Progenitor cell of endocrine pancreas (in vitro differentiated cells): ENCODE measurements around the gene LRATD1. TPM values are rescaled to one million over a fixed set of nuclear protein-coding genes. Genes with fewer than 3 reads are reported as not detected.

ENCODE experiments used
- DNase-seq: peaks from one replicate; pipeline ENCODE4 v3.0.0; 2021; ENCODE audit warnings: low spot score; ENCODE audit not compliant: unreplicated experiment
- H3K27ac Mint-ChIP-seq: 2 replicates; pipeline ENCODE4 v1.8.0; 2021; ENCODE audit warnings: mild to moderate bottlenecking, moderate library complexity, mixed read lengths
- H3K27me3 Mint-ChIP-seq: 2 replicates; pipeline ENCODE4 v1.8.0; 2021; ENCODE audit warnings: mixed read lengths
- H3K36me3 Mint-ChIP-seq: 2 replicates; pipeline ENCODE4 v1.8.0; 2022; ENCODE audit warnings: mixed read lengths; ENCODE audit not compliant: insufficient read depth
- H3K4me1 Mint-ChIP-seq: 2 replicates; pipeline ENCODE4 v1.8.0; 2021; ENCODE audit warnings: low read depth, mixed read lengths
- H3K4me3 Mint-ChIP-seq: 2 replicates; pipeline ENCODE4 v1.8.0; 2021; ENCODE audit warnings: low read depth, mild to moderate bottlenecking, moderate library complexity, mixed read lengths
- H3K9me3 Mint-ChIP-seq: 2 replicates; pipeline ENCODE4 v1.8.0; 2021; ENCODE audit warnings: low read depth, mixed read lengths
- total RNA-seq: library from RNA; stranded (reverse); gene quantifications from 2 replicates; pipeline ENCODE4 v1.2.1, GENCODE V29; 2021
- TF ChIP-seq, protein P1 (sequence below): fragments of 200-600 bp; sonication (generic); IDR thresholded peaks from one replicate; pipeline ENCODE4 v1.5.0; 2021; ENCODE audit warnings: antibody characterized with exemption, mild to moderate bottlenecking; ENCODE audit not compliant: unreplicated experiment

The LRATD1 gene
- total RNA-seq, 1 donor from 2014 or later, result 177 TPM

DNA sequence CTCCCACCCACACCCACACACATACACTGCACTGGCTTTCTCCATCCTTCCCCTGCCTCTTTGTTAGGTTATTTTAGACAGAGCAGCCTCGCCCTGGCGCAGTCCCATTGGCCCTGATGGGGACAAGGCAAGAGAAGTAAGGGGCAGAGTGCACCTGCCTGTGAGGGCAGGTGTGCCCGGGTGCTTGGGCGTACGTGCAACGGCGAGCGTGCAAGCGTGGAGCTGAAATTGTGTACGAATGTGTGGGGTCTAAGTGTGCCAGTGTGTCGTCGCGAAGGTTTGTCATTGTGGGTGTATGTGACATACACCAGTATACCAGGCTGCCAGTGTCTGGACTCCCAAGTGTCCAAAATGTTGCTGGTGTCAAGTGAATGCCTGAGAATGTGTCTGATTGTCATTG lies 544 bp downstream of the LRATD1 start:
- Mint-ChIP-seq H3K4me1 (peaks cover 27% of the 10 kb centered on the region), H3K27ac (peak overlapping the region; percentile 95), H3K27me3 (no peaks in the 10 kb centered on the region), H3K9me3 (no peaks in the 10 kb centered on the region), H3K4me3 (peak overlapping the region; percentile 100), H3K36me3 (peaks cover 24% of the 10 kb centered on the region)
- TF ChIP-seq, protein P1, sequence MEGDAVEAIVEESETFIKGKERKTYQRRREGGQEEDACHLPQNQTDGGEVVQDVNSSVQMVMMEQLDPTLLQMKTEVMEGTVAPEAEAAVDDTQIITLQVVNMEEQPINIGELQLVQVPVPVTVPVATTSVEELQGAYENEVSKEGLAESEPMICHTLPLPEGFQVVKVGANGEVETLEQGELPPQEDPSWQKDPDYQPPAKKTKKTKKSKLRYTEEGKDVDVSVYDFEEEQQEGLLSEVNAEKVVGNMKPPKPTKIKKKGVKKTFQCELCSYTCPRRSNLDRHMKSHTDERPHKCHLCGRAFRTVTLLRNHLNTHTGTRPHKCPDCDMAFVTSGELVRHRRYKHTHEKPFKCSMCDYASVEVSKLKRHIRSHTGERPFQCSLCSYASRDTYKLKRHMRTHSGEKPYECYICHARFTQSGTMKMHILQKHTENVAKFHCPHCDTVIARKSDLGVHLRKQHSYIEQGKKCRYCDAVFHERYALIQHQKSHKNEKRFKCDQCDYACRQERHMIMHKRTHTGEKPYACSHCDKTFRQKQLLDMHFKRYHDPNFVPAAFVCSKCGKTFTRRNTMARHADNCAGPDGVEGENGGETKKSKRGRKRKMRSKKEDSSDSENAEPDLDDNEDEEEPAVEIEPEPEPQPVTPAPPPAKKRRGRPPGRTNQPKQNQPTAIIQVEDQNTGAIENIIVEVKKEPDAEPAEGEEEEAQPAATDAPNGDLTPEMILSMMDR, result no peak
- no peak for DNase-seq

DNA sequence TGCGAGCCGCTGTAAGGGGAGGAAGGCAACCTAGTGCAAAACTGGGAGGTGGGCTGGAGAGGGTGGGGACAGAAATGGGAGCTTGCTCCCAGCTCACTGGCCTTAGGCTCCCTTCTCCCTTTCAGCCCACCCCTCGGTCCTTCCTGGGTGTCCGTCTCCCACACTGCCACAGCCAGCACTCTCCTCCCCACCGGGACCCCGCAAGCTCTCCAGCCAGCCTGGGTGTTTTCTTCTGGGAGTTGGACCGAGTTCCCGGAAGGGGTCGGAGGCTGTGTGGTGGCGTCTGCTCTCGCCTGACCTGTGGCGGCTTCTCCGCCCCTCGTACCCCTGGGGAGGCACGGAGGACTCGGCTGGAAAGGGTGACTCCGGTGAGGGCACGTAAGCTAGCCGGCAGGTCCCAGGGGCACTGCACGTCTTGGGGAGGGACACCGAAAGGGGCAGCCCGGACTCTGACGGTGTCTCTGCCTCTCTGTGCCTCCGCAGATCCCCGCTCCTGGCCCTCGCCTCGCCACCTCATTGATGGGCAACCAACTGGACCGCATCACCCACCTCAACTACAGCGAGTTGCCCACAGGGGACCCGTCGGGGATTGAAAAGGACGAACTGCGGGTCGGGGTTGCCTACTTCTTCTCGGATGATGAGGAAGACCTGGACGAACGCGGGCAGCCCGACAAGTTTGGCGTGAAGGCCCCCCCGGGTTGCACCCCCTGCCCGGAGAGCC lies 1.1 kb downstream of the LRATD1 start:
- Mint-ChIP-seq H3K36me3 (peaks cover 24% of the 10 kb centered on the region), H3K9me3 (no peaks in the 10 kb centered on the region), H3K4me1 (peaks cover 27% of the 10 kb centered on the region), H3K4me3 (peak overlapping the region; percentile 100), H3K27ac (peak overlapping the region; percentile 95), H3K27me3 (no peaks in the 10 kb centered on the region)
- TF ChIP-seq, protein P1, result no peak
- DNase-seq, result peak; percentile 24

DNA sequence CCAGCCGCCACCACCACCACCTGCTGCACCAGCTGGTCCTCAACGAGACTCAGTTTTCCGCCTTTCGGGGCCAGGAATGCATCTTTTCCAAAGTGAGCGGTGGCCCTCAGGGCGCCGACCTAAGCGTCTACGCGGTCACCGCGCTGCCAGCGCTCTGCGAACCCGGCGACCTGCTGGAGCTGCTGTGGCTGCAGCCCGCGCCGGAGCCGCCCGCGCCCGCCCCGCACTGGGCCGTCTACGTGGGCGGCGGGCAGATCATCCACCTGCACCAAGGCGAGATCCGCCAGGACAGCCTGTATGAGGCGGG lies 1.6 kb downstream of the LRATD1 start:
- peaks cover 24% of the 10 kb centered on the region for H3K36me3 Mint-ChIP-seq
- H3K4me1 Mint-ChIP-seq, result peaks cover 30% of the 10 kb centered on the region
- H3K4me3 Mint-ChIP-seq, result peak overlapping the region; percentile 100
- no peak for DNase-seq
- no peaks in the 10 kb centered on the region for H3K27me3 Mint-ChIP-seq
- TF ChIP-seq, protein P1, result no peak
- no peaks in the 10 kb centered on the region for H3K9me3 Mint-ChIP-seq
- H3K27ac Mint-ChIP-seq, result peak overlapping the region; percentile 95

DNA sequence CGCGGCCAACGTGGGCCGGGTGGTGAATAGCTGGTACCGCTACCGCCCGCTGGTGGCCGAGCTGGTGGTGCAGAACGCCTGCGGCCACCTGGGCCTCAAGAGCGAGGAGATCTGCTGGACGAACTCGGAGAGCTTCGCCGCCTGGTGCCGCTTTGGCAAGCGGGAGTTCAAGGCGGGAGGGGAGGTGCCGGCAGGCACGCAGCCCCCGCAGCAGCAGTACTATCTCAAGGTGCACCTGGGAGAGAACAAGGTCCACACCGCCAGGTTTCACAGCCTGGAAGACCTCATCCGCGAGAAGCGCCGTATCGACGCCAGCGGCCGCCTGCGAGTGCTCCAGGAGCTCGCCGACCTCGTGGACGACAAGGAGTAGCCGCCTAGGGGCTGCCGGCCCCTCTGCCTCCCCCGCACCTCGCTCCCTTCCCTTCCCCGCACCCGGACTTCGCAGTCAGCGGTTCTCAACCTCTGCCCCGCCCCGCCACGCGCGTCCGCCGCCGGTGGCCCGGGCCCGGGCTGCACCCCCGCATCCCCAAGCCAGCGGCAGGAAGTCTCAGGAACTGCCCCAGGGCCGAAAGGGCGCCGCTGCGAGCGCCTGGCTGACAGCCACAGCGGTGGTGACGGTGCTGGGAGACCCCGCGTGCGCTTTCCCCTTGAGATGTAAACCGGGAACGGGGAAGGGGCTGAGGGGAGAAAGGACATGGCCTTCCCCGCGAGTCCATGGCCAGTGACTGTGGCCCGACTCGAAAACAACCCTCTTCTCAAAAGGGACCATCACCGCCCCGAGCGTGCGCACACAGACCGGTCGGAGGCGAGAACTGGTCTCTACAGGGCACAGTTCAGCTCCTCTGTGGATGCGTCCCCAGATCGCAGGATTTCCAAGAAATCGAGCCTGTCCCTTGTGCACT lies 2.2 kb downstream of the LRATD1 start:
- Mint-ChIP-seq H3K4me1 (peaks cover 33% of the 10 kb centered on the region), H3K4me3 (peak overlapping the region; percentile 100), H3K27ac (peak overlapping the region; percentile 95), H3K27me3 (no peaks in the 10 kb centered on the region), H3K36me3 (peaks cover 25% of the 10 kb centered on the region), H3K9me3 (no peaks in the 10 kb centered on the region)
- TF ChIP-seq, protein P1, result peak; percentile 75
- peak; percentile 82 for DNase-seq

DNA sequence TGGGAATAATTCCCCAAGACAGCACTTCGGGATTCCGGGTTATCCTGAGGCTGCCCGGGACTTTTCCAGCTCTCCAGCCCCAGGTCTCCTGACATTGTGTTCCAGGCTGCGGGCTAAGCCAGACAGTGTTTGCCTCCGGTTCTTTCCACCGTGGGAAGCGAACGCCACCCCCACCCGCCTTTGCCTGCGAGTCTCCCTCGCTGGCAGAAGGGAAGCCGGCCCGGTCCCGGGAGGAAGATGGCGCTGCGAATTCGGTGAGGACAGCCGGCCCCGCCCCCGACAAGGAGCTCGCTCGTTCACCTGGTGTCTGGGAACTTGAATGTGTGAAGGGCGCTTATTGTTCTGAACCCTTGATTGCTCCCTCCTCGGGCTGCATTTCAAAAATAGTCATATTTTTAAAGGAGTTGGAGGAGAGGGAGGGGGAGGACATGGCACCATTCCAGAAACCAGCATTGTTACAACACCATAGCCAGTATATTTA lies 2.9 kb downstream of the LRATD1 start:
- DNase-seq, result peak; percentile 63
- peak overlapping the region; percentile 95 for H3K27ac Mint-ChIP-seq
- H3K36me3 Mint-ChIP-seq, result peaks cover 25% of the 10 kb centered on the region
- H3K4me3 Mint-ChIP-seq, result peak overlapping the region; percentile 100
- TF ChIP-seq, protein P1, result no peak
- peaks cover 31% of the 10 kb centered on the region for H3K4me1 Mint-ChIP-seq
- no peaks in the 10 kb centered on the region for H3K27me3 Mint-ChIP-seq
- H3K9me3 Mint-ChIP-seq, result no peaks in the 10 kb centered on the region
